Measurements from ENCODE around the gene PRDM15.

The PRDM15 gene

DNA sequence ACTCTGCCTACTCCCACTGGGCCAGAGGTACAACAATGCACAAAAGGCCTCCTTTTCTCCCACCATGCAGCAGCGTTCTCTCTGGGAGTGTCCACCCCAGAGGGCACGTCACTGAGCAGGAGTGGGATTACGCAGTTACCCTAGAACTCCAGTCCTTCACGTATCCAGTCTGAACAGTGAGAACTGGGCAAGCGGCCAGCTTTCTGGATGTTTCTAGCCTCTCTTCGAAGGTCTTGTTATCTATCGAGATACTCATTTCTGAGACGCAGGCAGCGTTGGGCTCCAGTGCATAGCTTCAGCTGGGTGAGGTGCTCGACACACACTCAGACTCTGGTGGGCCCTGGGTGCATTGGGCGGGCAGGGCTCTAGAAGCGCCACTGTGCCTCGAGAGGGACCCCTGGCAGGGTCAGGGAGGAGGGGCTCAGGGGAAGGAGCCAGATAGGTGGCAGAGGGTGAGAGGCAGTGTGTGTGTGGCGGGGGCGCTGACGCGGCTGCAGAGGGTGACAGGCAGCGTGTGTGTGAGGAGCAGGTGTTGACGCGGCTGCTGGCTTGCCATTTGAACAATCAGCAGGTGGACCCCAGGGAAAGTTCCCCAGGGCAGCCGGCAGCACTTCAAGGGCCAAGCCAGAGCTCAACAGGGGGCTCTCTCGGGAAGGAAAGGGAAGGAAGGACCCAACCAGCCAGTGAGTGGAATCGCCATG lies 27.9 kb downstream of the PRDM15 start:
- H3K4me3 ChIP-seq (ENCODE audit: low read depth, low read length), result no peak overlapping the region
- TF ChIP-seq, protein P1, sequence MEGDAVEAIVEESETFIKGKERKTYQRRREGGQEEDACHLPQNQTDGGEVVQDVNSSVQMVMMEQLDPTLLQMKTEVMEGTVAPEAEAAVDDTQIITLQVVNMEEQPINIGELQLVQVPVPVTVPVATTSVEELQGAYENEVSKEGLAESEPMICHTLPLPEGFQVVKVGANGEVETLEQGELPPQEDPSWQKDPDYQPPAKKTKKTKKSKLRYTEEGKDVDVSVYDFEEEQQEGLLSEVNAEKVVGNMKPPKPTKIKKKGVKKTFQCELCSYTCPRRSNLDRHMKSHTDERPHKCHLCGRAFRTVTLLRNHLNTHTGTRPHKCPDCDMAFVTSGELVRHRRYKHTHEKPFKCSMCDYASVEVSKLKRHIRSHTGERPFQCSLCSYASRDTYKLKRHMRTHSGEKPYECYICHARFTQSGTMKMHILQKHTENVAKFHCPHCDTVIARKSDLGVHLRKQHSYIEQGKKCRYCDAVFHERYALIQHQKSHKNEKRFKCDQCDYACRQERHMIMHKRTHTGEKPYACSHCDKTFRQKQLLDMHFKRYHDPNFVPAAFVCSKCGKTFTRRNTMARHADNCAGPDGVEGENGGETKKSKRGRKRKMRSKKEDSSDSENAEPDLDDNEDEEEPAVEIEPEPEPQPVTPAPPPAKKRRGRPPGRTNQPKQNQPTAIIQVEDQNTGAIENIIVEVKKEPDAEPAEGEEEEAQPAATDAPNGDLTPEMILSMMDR (conservative IDR thresholded peaks at IDR 0.05; ENCODE audit: low read depth, low read length), result no peak
- no peak for DNase-seq (ENCODE audit: low read depth)

DNA sequence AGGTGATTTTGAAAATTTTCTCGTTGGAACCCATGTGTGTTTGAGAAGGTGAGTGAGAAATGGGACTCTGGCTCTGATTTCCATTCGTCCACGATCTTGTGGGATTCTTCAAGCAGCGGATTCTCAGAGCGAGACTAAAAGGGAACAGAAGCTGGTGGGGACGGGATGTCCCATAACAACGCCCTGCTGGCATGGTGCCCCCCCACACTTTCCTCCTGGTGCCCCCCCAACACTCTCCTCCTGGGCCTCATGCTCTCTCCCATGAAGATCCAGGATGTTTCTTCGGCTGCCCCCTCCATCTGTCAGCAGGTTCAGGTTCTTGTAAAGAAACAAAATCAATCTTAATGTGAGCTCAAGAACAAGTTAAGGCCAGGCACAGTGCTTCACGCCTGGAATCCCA lies 29.1 kb downstream of the PRDM15 start:
- TF ChIP-seq, protein P1 (conservative IDR thresholded peaks at IDR 0.05; ENCODE audit: low read depth, low read length), result no peak
- H3K4me3 ChIP-seq (ENCODE audit: low read depth, low read length), result no peak overlapping the region
- no peak for DNase-seq (ENCODE audit: low read depth)

DNA sequence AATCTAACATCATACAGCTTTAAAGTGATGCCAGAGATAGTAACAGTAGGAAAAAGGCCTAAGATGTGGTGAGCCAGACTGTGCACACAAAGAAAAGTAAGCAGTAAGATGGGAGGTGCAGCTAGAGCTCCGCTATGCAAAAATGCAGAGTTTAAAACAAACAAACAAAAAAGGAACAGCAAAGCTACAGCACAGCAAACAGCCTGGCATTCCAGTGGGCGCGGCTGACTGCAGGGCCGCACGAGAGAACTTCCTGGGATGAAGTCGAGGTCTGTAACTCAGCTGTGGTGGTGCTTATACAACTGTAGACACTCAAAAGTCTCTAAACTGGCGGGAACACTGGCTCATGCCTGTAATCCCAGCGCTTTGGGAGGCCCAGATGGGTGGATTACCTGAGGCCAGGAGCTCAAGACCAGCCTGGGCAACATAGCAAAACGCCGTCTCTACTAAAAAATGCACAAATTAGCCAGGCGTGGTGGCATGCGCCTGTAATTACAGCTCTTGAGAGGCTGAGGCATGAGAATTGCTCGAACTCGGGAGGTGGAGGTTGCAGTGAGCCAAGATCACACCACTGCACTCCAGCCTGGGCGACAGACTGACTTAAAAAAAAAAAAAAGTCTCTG lies 30.1 kb downstream of the PRDM15 start:
- no peak overlapping the region for H3K4me3 ChIP-seq (ENCODE audit: low read depth, low read length)
- TF ChIP-seq, protein P1 (conservative IDR thresholded peaks at IDR 0.05; ENCODE audit: low read depth, low read length), result no peak
- no peak for DNase-seq (ENCODE audit: low read depth)

DNA sequence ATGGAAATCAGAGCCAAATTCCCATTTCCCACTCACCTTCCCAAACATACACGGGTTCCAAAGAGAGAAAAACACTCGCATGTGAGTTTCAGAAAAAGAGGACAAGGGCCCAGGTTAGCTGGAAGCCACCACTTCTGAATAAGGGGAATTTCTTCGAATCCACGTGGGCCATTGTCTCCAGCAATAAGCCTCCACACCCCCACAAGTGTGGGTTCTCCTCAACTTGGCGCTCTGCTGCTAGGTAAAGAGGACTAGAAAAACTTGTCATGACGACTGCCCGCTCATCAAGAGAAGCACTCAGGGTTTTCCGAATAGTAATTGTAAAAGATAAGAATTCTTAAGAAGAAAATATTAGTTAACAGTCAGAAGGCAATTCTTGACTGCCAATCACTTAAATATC lies 30.6 kb downstream of the PRDM15 start:
- TF ChIP-seq, protein P1 (conservative IDR thresholded peaks at IDR 0.05; ENCODE audit: low read depth, low read length), result no peak
- no peak for DNase-seq (ENCODE audit: low read depth)
- H3K4me3 ChIP-seq (ENCODE audit: low read depth, low read length), result no peak overlapping the region

DNA sequence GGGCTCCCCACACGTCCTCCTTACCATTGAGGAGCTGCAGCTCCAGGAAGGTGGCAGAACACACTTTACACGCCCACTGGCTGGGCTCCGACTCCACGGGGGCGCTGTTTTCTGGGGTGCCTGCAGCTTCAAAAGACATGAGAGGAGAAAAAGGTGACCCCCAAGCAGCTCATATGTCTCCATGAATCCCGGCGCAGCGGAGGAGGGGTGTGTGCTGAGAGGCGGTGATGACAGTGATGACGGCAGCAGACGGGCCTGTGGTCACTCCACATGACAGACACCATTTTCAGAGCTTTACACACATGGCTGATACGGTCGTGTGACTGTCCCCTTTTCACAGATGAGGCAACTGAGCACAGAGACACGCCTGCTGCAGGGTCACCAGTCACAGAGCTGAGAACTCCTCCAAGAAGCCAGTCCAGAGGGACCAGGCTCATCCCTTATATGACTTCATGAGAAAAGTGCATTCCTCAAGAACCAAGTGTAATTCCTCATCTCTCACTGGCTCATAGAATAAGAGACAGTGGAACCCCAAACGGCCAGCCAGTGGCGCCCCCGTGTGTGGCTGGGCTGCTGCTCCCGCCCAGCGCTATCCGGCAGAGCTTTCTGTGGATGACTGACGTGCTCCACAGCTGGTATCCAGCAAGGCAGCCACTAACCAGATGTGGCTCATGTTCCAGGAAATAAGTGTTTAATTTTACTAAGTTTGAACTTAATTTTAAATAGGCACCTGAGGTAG lies 31.9 kb downstream of the PRDM15 start:
- no peak overlapping the region for H3K4me3 ChIP-seq (ENCODE audit: low read depth, low read length)
- TF ChIP-seq, protein P1 (conservative IDR thresholded peaks at IDR 0.05; ENCODE audit: low read depth, low read length), result peak; percentile 42
- peak; percentile 42 for DNase-seq (ENCODE audit: low read depth)

DNA sequence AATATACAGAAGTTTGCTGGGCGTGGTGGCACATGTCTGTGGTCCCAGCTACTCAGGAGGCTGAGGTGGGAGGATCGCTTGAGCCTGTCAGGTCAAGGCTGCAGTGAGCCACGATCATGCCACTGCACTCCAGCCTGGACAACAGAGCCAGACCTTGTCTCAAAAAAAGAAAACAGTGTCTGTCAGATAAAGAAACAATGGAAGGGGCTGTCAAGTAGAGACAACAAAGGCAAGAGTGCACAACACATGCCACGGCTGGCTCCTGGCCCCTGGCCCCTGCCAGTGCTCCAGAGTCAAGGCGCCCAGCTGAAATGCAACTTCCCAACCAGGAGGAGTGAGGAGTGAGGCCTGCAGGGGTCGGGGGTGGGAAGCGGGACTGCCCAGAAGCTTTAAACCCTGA lies 32.6 kb downstream of the PRDM15 start:
- TF ChIP-seq, protein P1 (conservative IDR thresholded peaks at IDR 0.05; ENCODE audit: low read depth, low read length), result no peak
- DNase-seq (ENCODE audit: low read depth), result no peak
- no peak overlapping the region for H3K4me3 ChIP-seq (ENCODE audit: low read depth, low read length)
